ENCODE measurements around the gene SUPV3L1. TPM values are rescaled to one million over a fixed set of nuclear protein-coding genes. Genes with fewer than 3 reads are reported as not detected.

SUPV3L1 gene
- polyA plus RNA-seq, 1 donor (not counting 4 experiments of a cell fraction or from before 2014, with no cell fraction given): 34.1 TPM

DNA sequence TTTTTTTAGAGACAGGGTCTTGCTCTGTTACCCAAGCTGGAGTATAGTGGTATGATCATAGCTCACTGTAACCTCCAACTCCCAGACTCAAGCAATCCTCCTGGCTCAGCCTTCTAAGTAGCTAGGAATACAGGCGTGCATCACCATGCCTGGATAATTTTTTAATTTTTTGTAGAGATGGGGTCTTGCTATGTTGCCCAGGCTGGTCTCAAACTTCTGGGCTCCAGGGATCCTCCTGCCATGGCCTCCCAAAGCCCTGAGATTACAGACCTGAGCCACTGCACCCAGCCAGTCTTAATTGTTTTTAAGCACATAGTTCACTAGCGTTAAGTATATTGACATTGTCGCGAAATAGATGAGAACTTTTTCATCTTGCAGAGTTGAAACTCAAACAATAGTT is 2.0 kb downstream of the SUPV3L1 start:
- no peak for FAIRE-seq
- Histone ChIP-seq H4K20me1 (ENCODE audit: control insufficient read depth, extremely low read depth, insufficient read depth, low read length) (no peaks in the 10 kb centered on the region), H3K4me1 (ENCODE audit: control insufficient read depth, extremely low read depth, insufficient read depth, low read length) (peaks cover 9% of the 10 kb centered on the region), H3K9me3 (ENCODE audit: control insufficient read depth, low read depth, low read length) (no peaks in the 10 kb centered on the region), H2AFZ (ENCODE audit: control insufficient read depth, low read length) (no peak overlapping the region), H3K9ac (ENCODE audit: control insufficient read depth, extremely low read depth, insufficient read depth, low read length) (no peak overlapping the region), H3K79me2 (ENCODE audit: control insufficient read depth, insufficient read depth, low read length) (peaks cover 60% of the 10 kb centered on the region), H3K27ac (ENCODE audit: control insufficient read depth, insufficient read depth, low read length) (peak overlapping the region; percentile 99), H3K4me3 (ENCODE audit: control insufficient read depth in 2 of 3, extremely low read depth in 1 of 3, insufficient read depth in 2 of 3, low read depth in 1 of 3, low read length in 3 of 3) (no peak overlapping the region), H3K4me2 (ENCODE audit: control insufficient read depth, extremely low read depth, insufficient read depth, low read depth, low read length) (no peak overlapping the region), H3K9me1 (ENCODE audit: control insufficient read depth, extremely low read depth, insufficient read depth, low read length) (no peaks in the 10 kb centered on the region), H3K36me3 (ENCODE audit: control insufficient read depth in 2 of 2, extremely low read depth in 1 of 2, insufficient read depth in 2 of 2, low read length in 2 of 2) (peaks cover 11 to 15% of the 10 kb centered on the region in 2 experiments), H3K27me3 (ENCODE audit: control insufficient read depth, extremely low read depth, insufficient read depth, low read length) (no peaks in the 10 kb centered on the region)
- dilution Hi-C loops (cut with MboI; ENCODE audit: extremely low pct_ligation_motif_present, low sequenced_read_pairs): no loop called here
- TF ChIP-seq, protein P1, sequence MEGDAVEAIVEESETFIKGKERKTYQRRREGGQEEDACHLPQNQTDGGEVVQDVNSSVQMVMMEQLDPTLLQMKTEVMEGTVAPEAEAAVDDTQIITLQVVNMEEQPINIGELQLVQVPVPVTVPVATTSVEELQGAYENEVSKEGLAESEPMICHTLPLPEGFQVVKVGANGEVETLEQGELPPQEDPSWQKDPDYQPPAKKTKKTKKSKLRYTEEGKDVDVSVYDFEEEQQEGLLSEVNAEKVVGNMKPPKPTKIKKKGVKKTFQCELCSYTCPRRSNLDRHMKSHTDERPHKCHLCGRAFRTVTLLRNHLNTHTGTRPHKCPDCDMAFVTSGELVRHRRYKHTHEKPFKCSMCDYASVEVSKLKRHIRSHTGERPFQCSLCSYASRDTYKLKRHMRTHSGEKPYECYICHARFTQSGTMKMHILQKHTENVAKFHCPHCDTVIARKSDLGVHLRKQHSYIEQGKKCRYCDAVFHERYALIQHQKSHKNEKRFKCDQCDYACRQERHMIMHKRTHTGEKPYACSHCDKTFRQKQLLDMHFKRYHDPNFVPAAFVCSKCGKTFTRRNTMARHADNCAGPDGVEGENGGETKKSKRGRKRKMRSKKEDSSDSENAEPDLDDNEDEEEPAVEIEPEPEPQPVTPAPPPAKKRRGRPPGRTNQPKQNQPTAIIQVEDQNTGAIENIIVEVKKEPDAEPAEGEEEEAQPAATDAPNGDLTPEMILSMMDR (optimal IDR thresholded peaks at IDR 0.05 in 1 of 3, IDR thresholded peaks at IDR 0.05 in 1 of 3, conservative IDR thresholded peaks at IDR 0.05 in 1 of 3; ENCODE audit: extremely low read depth in 1 of 3, insufficient read depth in 2 of 3, low read length in 3 of 3): no peak
- TF ChIP-seq EZH2 (IDR thresholded peaks at IDR 0.05; ENCODE audit: low read length): no peak
- no peak for DNase-seq (ENCODE audit: low read depth, low spot score)

DNA sequence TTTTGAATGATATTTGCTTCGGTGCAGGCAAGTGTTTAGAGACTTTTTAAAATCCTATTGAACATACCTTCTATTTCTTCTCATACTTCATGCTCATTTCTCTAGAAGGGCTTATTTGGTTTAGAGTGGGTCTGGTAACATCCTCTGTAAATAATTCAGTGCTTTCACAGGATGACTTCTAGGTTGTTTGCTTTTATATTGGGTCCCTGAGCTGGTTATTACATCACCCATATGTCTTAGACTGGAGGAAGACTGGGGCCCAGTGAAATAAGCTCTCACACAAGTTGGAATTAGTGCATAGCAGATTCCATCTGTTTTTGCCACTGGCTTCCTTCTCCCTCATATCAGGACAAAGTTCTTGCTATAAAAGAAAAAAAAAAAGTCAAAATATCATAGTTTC is 6.5 kb downstream of the SUPV3L1 start:
- FAIRE-seq: no peak
- DNase-seq (ENCODE audit: low read depth, low spot score): no peak
- Histone ChIP-seq H3K9ac (ENCODE audit: control insufficient read depth, extremely low read depth, insufficient read depth, low read length) (no peak overlapping the region), H3K4me2 (ENCODE audit: control insufficient read depth, extremely low read depth, insufficient read depth, low read depth, low read length) (no peak overlapping the region), H3K9me3 (ENCODE audit: control insufficient read depth, low read depth, low read length) (no peaks in the 10 kb centered on the region), H3K9me1 (ENCODE audit: control insufficient read depth, extremely low read depth, insufficient read depth, low read length) (no peaks in the 10 kb centered on the region), H3K27me3 (ENCODE audit: control insufficient read depth, extremely low read depth, insufficient read depth, low read length) (no peaks in the 10 kb centered on the region), H3K79me2 (ENCODE audit: control insufficient read depth, insufficient read depth, low read length) (peaks cover 49% of the 10 kb centered on the region), H3K27ac (ENCODE audit: control insufficient read depth, insufficient read depth, low read length) (no peak overlapping the region), H2AFZ (ENCODE audit: control insufficient read depth, low read length) (no peak overlapping the region), H3K4me1 (ENCODE audit: control insufficient read depth, extremely low read depth, insufficient read depth, low read length) (peaks cover 2% of the 10 kb centered on the region), H3K36me3 (ENCODE audit: control insufficient read depth in 2 of 2, extremely low read depth in 1 of 2, insufficient read depth in 2 of 2, low read length in 2 of 2) (peaks cover 19 to 23% of the 10 kb centered on the region in 2 experiments), H4K20me1 (ENCODE audit: control insufficient read depth, extremely low read depth, insufficient read depth, low read length) (no peaks in the 10 kb centered on the region), H3K4me3 (ENCODE audit: control insufficient read depth in 2 of 3, extremely low read depth in 1 of 3, insufficient read depth in 2 of 3, low read depth in 1 of 3, low read length in 3 of 3) (no peak overlapping the region)
- no peak for TF ChIP-seq EZH2 (IDR thresholded peaks at IDR 0.05; ENCODE audit: low read length)
- TF ChIP-seq, protein P1 (optimal IDR thresholded peaks at IDR 0.05 in 1 of 3, IDR thresholded peaks at IDR 0.05 in 1 of 3, conservative IDR thresholded peaks at IDR 0.05 in 1 of 3; ENCODE audit: extremely low read depth in 1 of 3, insufficient read depth in 2 of 3, low read length in 3 of 3): no peak
- dilution Hi-C loops (cut with MboI; ENCODE audit: extremely low pct_ligation_motif_present, low sequenced_read_pairs): no loop called here

Data from keratinocyte (primary cell).